Activated CD8-positive, alpha-beta memory T cell treated with anti-CD3 and anti-CD28 coated beads, Interleukin-2, amount 10 ng/mL, durations not matched to agents 7 days and 5 days (primary cell): ENCODE results near the gene TPCN1. TPM values are rescaled to one million over a fixed set of nuclear protein-coding genes. Genes with fewer than 3 reads are reported as not detected.
A peak's percentile ranks its signal among the peaks of the same experiment; 100 is the strongest.

Source experiments
- ATAC-seq: fragments of 150-1000 bp; cut with Tn5 transposase; one replicate; pipeline ENCODE4 v1.10.0; 2021; ENCODE audit warnings: moderate library complexity
- CTCF ChIA-PET: fragments of 350-600 bp; sonication (Branson Sonifier 250); formaldehyde crosslinking; loops from one replicate; lab custom pipeline; 2021; ENCODE audit warnings: antibody characterized with exemption; lab: Charles Lee
- DNase-seq: peaks from one replicate; pipeline ENCODE4 v3.0.0-alpha.2; 2020
- H3K27ac Mint-ChIP-seq: one replicate; pipeline ENCODE4 v1.8.0; 2021; ENCODE audit warnings: mild to moderate bottlenecking, mixed read lengths
- H3K27me3 Mint-ChIP-seq: one replicate; pipeline ENCODE4 v1.8.0; 2021; ENCODE audit warnings: mixed read lengths
- H3K36me3 Mint-ChIP-seq: one replicate; pipeline ENCODE4 v1.8.0; 2021; ENCODE audit warnings: mild to moderate bottlenecking, mixed read lengths
- H3K4me1 Mint-ChIP-seq: one replicate; pipeline ENCODE4 v1.8.0; 2021; ENCODE audit warnings: mixed read lengths
- H3K4me3 Mint-ChIP-seq: one replicate; pipeline ENCODE4 v1.8.0; 2021; ENCODE audit warnings: mild to moderate bottlenecking, moderate library complexity, mixed read lengths
- H3K9me3 Mint-ChIP-seq: one replicate; pipeline ENCODE4 v1.8.0; 2022; ENCODE audit warnings: low read depth, mixed read lengths
- total RNA-seq, 2 experiments: library from RNA; stranded (reverse); gene quantifications; one replicate each; pipeline ENCODE4 v1.2.3, GENCODE V29; 2021

Gene TPCN1
- 10 to 100 TPM; 21.4 to 23.3 TPM for total RNA-seq

DNA sequence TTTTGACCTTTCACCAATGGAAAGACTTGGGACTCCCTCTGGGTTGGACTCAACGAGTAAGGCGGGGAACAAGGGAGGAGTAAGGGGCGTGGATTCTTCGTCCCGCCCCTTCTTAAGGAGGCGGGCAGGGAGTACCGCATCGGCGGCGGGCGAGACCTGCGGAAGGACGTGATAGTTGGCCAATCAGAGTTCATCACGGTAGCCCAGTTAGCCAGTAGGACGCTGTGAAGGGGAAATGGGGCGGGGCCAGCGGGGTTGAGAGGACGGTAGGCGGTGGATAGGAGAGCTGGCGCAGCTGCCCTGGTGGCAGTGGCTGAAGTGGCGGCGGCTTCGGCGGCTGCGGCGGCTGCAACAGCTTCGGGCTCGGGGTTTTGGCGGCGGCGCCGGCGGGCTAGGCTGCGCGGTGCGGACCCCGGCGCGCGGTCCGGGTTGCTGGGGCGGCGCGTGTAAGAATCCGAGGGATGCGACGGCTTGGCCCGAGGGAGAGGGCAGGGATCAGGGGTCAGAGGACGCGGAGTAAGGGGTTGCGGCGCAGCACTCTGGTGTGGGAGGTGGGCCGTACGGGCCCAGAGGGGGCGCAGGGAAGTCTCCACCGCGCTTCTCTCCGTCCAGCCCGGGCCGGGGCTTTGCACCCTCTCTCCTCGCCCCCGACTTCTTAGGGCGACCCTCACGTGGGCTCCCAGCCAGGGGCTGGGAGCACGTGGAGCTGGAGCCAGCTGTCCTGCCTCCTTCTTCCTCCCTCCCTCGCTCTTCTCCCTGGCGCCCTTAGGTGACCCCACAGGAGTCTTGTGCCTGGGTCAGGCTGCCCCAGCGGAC, at the start of gene TPCN1:
TSS of gene TPCN1 (plus strand) at position 284 of the 816 bp plus-strand sequence. CDS start 5,389 bp downstream, outside the sequence.
- ATAC-seq (peak; percentile 95), DNase-seq (peak; percentile 99)
- Mint-ChIP-seq H3K4me1 (peaks cover 36% of the 10 kb centered on the region), H3K9me3 (no peaks in the 10 kb centered on the region), H3K36me3 (no peaks in the 10 kb centered on the region), H3K4me3 (peak within 1 kb of the TSS; percentile 80), H3K27ac (peak within 1 kb of the TSS; percentile 88), H3K27me3 (peaks cover 3% of the 10 kb centered on the region)
- CTCF ChIA-PET = interaction anchor here (1.0 to 5.0 kb wide), 4 partner anchors 12 to 745 kb away, joined by 3 to 31 read pairs (median 8); partner anchors contain the start of gene DDX54

DNA sequence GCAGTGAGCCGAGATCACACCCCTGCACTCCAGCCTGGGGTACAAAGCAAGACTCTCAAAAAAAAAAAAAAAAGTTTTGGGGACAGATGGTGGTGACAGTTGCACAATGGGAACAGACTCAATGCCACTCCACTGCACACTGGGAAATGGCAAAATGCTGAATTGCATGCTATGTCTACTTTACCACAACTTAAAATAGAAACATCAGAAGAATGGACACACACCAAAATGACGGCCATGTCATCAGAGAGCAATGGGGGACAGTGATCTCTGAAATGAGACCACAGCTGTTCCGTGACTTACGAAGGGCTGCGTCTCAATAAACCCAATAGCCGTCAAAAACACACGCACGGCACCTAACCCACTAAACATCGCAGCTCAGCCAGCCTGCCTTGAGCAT, 49.7 kb upstream of the TPCN1 start:
- no peaks in the 10 kb centered on the region for H3K27me3 Mint-ChIP-seq
- CTCF ChIA-PET = interaction anchor here (0.7 to 5.3 kb wide), 6 partner anchors 17 to 179 kb away, joined by 3 to 62 read pairs (median 4); no protein-coding TSS in a partner anchor
- no peak overlapping the region for H3K27ac Mint-ChIP-seq
- peaks cover 2% of the 10 kb centered on the region for H3K4me1 Mint-ChIP-seq
- ATAC-seq = no peak
- no peaks in the 10 kb centered on the region for H3K9me3 Mint-ChIP-seq
- no peak overlapping the region for H3K4me3 Mint-ChIP-seq
- peaks cover 36% of the 10 kb centered on the region for H3K36me3 Mint-ChIP-seq
- DNase-seq = no peak

DNA sequence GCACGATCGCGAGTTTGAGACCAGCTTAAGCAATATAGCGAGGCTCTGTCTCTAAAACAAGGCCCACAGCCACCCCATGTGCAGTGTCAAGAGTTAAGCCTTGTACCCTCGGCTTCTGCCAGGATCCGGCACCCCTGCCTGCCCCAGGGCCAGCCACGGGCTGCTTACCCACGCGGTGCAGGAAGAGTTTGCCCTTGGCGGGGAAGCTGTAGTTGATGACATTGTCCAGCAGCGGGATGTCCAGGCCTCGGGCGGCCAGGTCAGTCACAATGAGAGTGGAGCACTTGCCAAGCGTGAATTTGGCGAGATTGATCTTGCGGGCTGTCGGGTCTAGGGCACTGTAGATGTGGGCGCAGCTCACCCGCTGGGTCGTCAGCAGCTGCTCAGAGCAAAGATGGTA, 49.1 kb upstream of the TPCN1 start:
- ATAC-seq (no peak), DNase-seq (no peak)
- H3K9me3 Mint-ChIP-seq = no peaks in the 10 kb centered on the region
- H3K27ac Mint-ChIP-seq = no peak overlapping the region
- CTCF ChIA-PET = interaction anchor here (1.0 to 5.3 kb wide), 7 partner anchors 11 to 179 kb away, joined by 3 to 62 read pairs (median 4); partner anchors contain the start of gene DDX54
- H3K36me3 Mint-ChIP-seq = peaks cover 42% of the 10 kb centered on the region
- no peaks in the 10 kb centered on the region for H3K27me3 Mint-ChIP-seq
- peaks cover 2% of the 10 kb centered on the region for H3K4me1 Mint-ChIP-seq
- H3K4me3 Mint-ChIP-seq = no peak overlapping the region

DNA sequence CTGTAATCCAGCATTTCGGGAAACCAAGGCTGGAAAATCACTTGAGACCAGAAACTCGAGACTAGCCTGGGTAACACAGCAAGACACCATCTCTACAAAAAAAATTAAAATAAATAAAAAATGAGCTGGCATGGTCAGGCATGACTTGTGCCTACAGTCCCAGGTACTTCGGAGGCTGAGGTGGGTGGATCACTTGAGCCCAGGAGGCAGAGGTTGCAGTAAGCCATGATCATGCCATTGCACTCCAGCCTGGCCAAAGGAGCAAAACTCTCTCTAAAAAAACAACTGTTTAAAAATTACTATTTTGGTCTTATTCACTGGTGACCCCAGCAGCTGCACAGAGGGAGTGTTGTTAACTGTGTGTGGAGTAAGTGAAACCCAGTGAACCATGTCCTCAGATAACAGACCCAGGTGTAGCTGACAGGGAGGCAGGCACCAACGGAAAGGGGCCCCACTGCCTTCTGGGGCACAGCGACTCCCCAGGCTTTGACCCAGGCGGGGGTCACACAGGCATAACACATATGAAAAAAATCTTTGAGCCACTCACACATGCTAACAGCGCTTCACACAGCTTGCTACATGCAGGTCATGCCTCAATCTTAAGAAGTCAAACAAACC, 48.1 kb upstream of the TPCN1 start:
- H3K4me3 Mint-ChIP-seq = no peak overlapping the region
- DNase-seq = no peak
- CTCF ChIA-PET = interaction anchor here (1.1 to 5.3 kb wide), 12 partner anchors 10 to 180 kb away, joined by 3 to 62 read pairs (median 8); partner anchors contain the start of gene DDX54
- no peak for ATAC-seq
- no peak overlapping the region for H3K27ac Mint-ChIP-seq
- no peaks in the 10 kb centered on the region for H3K9me3 Mint-ChIP-seq
- H3K27me3 Mint-ChIP-seq = no peaks in the 10 kb centered on the region
- H3K36me3 Mint-ChIP-seq = peaks cover 52% of the 10 kb centered on the region
- H3K4me1 Mint-ChIP-seq = peaks cover 2% of the 10 kb centered on the region

DNA sequence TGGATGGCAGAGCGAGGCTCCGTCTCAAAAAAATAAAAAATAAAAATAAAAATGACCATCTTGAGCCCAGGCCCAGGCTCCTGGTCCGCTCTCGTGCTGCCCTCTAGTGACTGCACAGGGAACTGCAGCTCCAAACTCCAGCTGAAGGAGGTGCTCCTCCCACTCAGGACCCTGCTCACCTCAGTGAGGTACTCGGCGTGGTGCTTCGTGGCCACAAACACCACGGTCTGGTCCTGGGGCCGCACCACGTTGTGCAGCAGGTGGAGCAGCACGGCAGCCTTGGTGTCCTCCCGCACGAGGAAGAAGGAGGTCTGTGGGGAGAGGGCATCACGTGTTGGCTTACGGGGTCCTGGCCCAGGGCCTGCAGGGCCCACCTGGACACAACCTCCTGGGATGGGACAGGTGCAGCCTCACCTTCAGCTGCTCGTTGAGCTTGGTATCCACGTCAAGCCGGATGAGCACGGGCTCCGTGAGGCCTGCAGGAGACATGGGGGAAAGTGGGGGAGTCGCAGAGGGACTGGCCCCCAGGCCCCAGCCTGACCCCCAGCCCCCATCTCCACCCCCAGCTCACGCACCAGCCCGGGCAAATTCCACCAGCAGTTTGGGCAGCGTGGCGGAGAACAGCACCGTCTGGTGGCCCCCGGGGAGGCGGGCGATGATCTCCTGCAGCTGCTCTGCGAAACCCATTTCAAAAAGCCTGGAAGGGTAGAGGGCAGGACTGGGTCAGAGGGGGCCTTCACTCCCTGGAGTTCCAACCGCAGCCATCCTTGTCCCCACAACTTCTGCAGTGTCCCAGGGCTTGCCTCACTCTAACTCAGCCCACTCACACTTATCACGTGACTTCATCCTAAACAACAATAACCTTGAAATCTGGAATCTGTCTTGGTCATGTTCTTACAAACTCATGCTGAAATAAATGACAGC, 46.5 kb upstream of the TPCN1 start:
- Mint-ChIP-seq H3K36me3 (peaks cover 61% of the 10 kb centered on the region), H3K27ac (no peak overlapping the region)
- CTCF ChIA-PET = interaction anchor here (0.6 to 5.3 kb wide), 31 partner anchors 9 to 727 kb away, joined by 3 to 62 read pairs (median 4); partner anchors contain the start of gene DDX54

DNA sequence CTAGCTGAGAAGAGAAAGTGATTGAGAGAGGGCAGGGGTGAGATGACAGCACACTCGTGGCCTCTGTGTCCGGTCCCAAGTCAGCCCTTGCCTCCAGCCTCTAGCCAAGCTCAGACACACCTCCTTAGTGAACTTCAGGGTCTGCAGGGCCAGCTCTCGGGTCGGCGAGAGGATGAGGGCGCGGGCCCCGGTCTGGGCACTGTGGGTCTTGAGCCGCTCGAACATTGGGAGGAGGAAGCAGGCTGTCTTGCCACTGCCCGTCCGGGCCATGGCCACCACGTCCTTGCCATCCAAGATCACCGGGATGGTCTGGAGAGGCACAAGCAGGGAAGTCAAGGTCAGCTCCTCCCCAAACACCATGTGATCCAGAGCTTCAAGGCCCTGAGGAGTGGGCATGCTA, 42.2 kb upstream of the TPCN1 start:
- Mint-ChIP-seq H3K9me3 (no peaks in the 10 kb centered on the region), H3K4me1 (peaks cover 18% of the 10 kb centered on the region), H3K27me3 (no peaks in the 10 kb centered on the region), H3K4me3 (no peak overlapping the region), H3K36me3 (peaks cover 55% of the 10 kb centered on the region), H3K27ac (no peak overlapping the region)
- CTCF ChIA-PET = no interaction called here
- ATAC-seq (no peak), DNase-seq (no peak)

More for the DNA sequence above, 46.5 kb upstream of the TPCN1 start:
- Mint-ChIP-seq H3K9me3 (no peaks in the 10 kb centered on the region), H3K4me3 (no peak overlapping the region), H3K4me1 (peaks cover 2% of the 10 kb centered on the region), H3K27me3 (no peaks in the 10 kb centered on the region)
- DNase-seq (peak; percentile 82), ATAC-seq (peak; percentile 84)

DNA sequence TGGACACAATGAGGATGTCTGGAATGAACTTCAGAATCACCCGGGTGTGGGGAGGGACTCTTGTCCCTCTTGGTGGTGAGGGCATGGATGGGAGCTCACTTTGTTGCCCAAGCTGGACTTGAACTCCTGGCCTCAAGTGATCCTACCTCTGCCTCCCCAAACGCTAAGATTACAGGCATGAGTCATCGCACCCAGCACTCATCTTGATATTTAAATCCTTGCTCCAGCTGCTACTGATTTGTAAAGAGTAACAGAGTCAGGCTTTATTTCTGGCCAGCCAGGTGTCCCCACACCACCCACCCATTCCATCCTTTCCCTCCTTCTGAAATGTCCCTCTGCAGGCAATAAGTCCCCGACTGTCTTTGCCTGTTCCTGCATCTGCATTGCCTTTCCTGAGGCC, 40.9 kb upstream of the TPCN1 start:
- Mint-ChIP-seq H3K36me3 (peaks cover 52% of the 10 kb centered on the region), H3K9me3 (no peaks in the 10 kb centered on the region), H3K4me1 (peaks cover 21% of the 10 kb centered on the region), H3K4me3 (no peak overlapping the region), H3K27me3 (no peaks in the 10 kb centered on the region), H3K27ac (no peak overlapping the region)
- CTCF ChIA-PET = interaction anchor here (1.0 to 1.1 kb wide), 2 partner anchors 18 to 43 kb away, joined by 3 read pairs; no protein-coding TSS in a partner anchor
- DNase-seq = no peak
- ATAC-seq = no peak

DNA sequence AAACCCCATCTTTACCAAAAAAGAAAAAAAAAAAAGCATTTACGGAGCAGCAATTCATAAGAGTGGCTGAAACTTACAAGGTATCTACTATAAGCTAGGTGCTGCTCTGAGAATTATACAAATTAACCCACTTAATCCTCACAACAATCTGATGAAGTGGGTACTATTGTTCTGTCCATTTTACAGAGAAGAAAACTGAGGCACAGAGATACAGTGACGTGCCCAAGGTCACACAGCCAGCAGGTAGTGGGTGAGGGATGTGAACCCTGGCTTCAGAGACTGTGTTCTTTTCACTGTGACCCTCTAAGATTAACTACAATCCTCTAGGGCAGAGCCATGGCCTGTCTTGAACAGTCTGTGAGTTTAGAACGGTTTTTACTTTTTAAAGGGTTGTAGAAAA, 39.3 kb upstream of the TPCN1 start:
- CTCF ChIA-PET = interaction anchor here (3.7 kb wide), 1 partner anchor 9 kb away, joined by 24 read pairs; no protein-coding TSS in a partner anchor

DNA sequence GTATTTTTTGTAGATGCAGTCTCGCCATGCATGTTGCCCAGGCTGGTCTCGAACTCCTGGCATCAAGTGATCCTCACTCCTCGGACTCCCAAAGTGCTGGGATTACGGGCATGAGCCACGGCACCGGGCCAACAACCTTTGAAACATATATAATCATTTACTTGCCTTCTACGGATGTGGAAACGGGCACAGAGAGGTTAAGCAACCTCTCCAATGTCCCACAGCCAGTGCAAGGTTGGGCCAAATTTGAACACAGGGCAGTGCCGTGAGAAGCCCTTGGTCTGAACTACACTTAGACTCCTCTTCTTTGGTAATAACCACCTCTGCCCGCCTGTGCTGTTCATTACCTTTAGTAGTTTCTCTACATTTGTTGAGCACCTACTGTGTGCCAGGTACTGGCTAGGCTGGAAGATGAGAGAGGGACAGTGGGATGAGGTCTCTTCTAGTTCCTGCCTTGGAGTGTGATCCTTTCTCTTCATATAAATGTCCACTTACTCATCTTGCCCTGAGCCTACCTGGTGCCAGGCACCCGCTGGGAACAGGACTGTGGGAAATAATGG, 38.2 kb upstream of the TPCN1 start:
- Mint-ChIP-seq H3K4me3 (peak overlapping the region; percentile 98), H3K36me3 (peaks cover 35% of the 10 kb centered on the region), H3K27ac (peak overlapping the region; percentile 97), H3K4me1 (peaks cover 37% of the 10 kb centered on the region), H3K27me3 (no peaks in the 10 kb centered on the region), H3K9me3 (no peaks in the 10 kb centered on the region)
- ATAC-seq = no peak
- DNase-seq = no peak
- CTCF ChIA-PET = interaction anchor here (1.4 to 3.7 kb wide), 2 partner anchors 10 to 25 kb away, joined by 3 to 24 read pairs; no protein-coding TSS in a partner anchor

More for the DNA sequence above, 39.3 kb upstream of the TPCN1 start:
- H3K36me3 Mint-ChIP-seq = peaks cover 41% of the 10 kb centered on the region
- no peak overlapping the region for H3K4me3 Mint-ChIP-seq
- H3K27ac Mint-ChIP-seq = no peak overlapping the region
- no peaks in the 10 kb centered on the region for H3K9me3 Mint-ChIP-seq
- no peak for DNase-seq
- no peak for ATAC-seq
- H3K4me1 Mint-ChIP-seq = peaks cover 30% of the 10 kb centered on the region
- no peaks in the 10 kb centered on the region for H3K27me3 Mint-ChIP-seq

DNA sequence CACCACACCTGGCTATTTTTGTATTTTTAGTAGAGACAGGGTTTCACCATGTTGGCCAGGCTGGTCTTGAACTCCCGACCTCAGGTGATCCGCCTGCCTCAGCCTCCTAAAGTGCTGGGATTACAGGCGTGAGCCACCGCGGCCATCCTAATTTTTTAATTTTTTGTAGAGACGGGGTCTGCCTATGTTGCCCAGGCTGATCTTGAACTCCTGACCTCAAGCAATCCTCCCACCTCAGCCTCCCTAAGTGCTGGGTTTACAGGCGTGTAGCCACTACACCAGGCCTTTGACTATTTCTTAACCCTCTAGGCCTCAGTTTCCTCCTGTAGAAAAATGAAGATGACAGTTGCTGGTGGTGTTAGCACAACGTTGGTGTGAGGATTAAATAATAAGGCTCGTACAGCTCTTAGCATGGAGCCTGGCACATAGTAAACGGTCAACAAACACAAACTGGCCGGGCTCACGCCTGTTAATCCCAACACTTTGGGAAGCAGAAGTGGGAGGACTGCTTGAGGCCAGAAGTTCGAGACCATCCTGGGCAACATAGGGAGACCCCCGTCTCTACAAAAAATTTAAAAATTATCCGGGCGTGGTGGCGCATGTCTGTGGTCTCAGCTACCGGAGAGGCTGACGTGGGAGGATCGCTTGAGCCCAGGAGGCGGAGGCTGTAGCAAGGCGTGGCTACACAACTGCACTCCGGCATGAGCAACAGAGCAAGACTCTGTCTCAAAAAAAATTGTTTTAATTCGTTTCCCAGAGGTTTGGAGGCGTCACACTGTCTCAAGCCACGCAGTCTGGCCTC, 37.0 kb upstream of the TPCN1 start:
- Mint-ChIP-seq H3K4me1 (peaks cover 42% of the 10 kb centered on the region), H3K9me3 (no peaks in the 10 kb centered on the region), H3K36me3 (peaks cover 30% of the 10 kb centered on the region)

DNA sequence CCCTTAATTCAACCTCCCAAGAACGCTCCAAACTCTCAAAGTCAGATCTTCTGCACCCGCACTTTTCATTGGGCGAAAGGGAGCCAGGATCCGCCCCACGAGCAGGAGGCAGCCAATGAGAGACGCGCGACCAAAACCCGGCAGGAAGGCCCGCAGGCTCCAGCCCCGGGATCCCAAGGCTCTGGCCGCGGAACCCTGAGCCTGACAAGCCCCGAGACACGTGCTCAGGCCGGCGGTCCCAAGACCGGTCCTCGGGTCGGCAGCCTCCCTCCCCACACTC, 36.4 kb upstream of the TPCN1 start:
- Mint-ChIP-seq H3K27ac (peak overlapping the region; percentile 97), H3K4me3 (peak overlapping the region; percentile 98), H3K36me3 (peaks cover 28% of the 10 kb centered on the region), H3K4me1 (peaks cover 44% of the 10 kb centered on the region), H3K9me3 (no peaks in the 10 kb centered on the region), H3K27me3 (no peaks in the 10 kb centered on the region)
- ATAC-seq (peak; percentile 91), DNase-seq (peak; percentile 93)
- CTCF ChIA-PET = interaction anchor here (0.6 to 3.7 kb wide), 6 partner anchors 10 to 277 kb away, joined by 3 to 24 read pairs (median 4); no protein-coding TSS in a partner anchor

More for the DNA sequence above, 37.0 kb upstream of the TPCN1 start:
- Mint-ChIP-seq H3K27ac (peak overlapping the region; percentile 97), H3K4me3 (peak overlapping the region; percentile 98), H3K27me3 (no peaks in the 10 kb centered on the region)
- CTCF ChIA-PET = interaction anchor here (0.9 to 3.7 kb wide), 6 partner anchors 10 to 277 kb away, joined by 3 to 24 read pairs (median 4); no protein-coding TSS in a partner anchor
- peak; percentile 79 for ATAC-seq
- peak; percentile 88 for DNase-seq
